H1 (cell line): ENCODE data around the gene ZBTB7B. TPM values are rescaled to one million over a fixed set of nuclear protein-coding genes. Genes with fewer than 3 reads are reported as not detected.

Experiments used
- CTCF ChIA-PET: fragments of 300-600 bp; sonication (Branson Sonifier 250); formaldehyde crosslinking; loops from one replicate; lab custom pipeline; 2021; ENCODE audit not compliant: partially characterized antibody; lab: Charles Lee
- POLR2A ChIA-PET: fragments of 300-600 bp; sonication (Branson Sonifier 250); formaldehyde crosslinking; loops from one replicate; lab custom pipeline; 2021; ENCODE audit warnings: inconsistent platforms; ENCODE audit not compliant: partially characterized antibody; lab: Charles Lee
- DNase-seq, 2 experiments: peaks; one replicate each; pipeline versions ENCODE4 v3.0.0 to v3.0.0-alpha.2; 2010 to 2022; ENCODE audit warnings: low spot score in 2 of 2, low read depth in 1 of 2, mixed read lengths in 1 of 2
- FAIRE-seq: peaks from 2 replicates; lab custom pipeline; 2011; peaks lifted over from hg19 to GRCh38; lab: Jason Lieb, UNC
- H2AFZ ChIP-seq: 2 replicates; pipeline ENCODE4 v1.8.1; 2012; ENCODE audit warnings: low read length, inconsistent platforms
- H2AK5ac ChIP-seq: 2 replicates; pipeline ENCODE4 v1.6.1; 2013; ENCODE audit warnings: low read depth, low read length
- H2BK120ac ChIP-seq: replicated peaks from 2 replicates; pipeline ENCODE3; 2013; ENCODE audit warnings: low read depth, low read length, inconsistent platforms
- H2BK12ac ChIP-seq: 2 replicates; pipeline ENCODE4 v1.6.1; 2013; ENCODE audit warnings: low read depth, low read length
- H2BK15ac ChIP-seq: 2 replicates; pipeline ENCODE4 v1.6.1; 2013; ENCODE audit warnings: low read length
- H2BK20ac ChIP-seq: 2 replicates; pipeline ENCODE4 v1.6.1; 2013; ENCODE audit warnings: low read length
- H2BK5ac ChIP-seq: 2 replicates; pipeline ENCODE4 v1.6.1; 2013; ENCODE audit warnings: low read depth, low read length
- H3K14ac ChIP-seq: 2 replicates; pipeline ENCODE4 v1.6.1; 2013; ENCODE audit warnings: inconsistent platforms; ENCODE audit not compliant: insufficient read length
- H3K18ac ChIP-seq: 2 replicates; pipeline ENCODE4 v1.6.1; 2013; ENCODE audit warnings: low read length; ENCODE audit errors: extremely low read depth
- H3K23ac ChIP-seq: 2 replicates; pipeline ENCODE4 v1.6.1; 2013; ENCODE audit warnings: inconsistent platforms; ENCODE audit not compliant: insufficient read length
- H3K23me2 ChIP-seq: 2 replicates; pipeline ENCODE4 v1.6.1; 2013; ENCODE audit warnings: low read depth, low read length
- H3K27ac ChIP-seq: 2 replicates; pipeline ENCODE4 v1.6.1; 2011; ENCODE audit warnings: low read depth, low read length, inconsistent platforms
- H3K27me3 ChIP-seq, 4 experiments: replicated peaks in 1 of 4; 1 replicate in 1 of 4; 2 replicates in 3 of 4; pipeline versions ENCODE4 v1.6.1 to v1.8.1; 2011 to 2013; ENCODE audit warnings: low read length in 3 of 4, mild to moderate bottlenecking in 3 of 4, inconsistent platforms in 2 of 4, mixed read lengths in 2 of 4, moderate library complexity in 1 of 4; ENCODE audit not compliant: control insufficient read depth in 3 of 4, insufficient read depth in 3 of 4; ENCODE audit errors: extremely low read depth in 1 of 4
- H3K36me3 ChIP-seq, 4 experiments: 2 replicates each; pipeline versions ENCODE4 v1.6.1 to v1.8.1; 2011 to 2013; ENCODE audit warnings: mild to moderate bottlenecking in 4 of 4, low read length in 3 of 4, moderate library complexity in 2 of 4, control low read depth in 1 of 4, inconsistent platforms in 1 of 4; ENCODE audit not compliant: insufficient read depth in 4 of 4, control insufficient read depth in 2 of 4
- H3K4ac ChIP-seq: replicated peaks from 2 replicates; pipeline ENCODE3; 2013; ENCODE audit warnings: low read length, low read depth, mixed read lengths, inconsistent platforms; ENCODE audit not compliant: insufficient read length
- H3K4me1 ChIP-seq, 4 experiments: replicated peaks in 1 of 4; 1 replicate in 1 of 4; 2 replicates in 3 of 4; pipeline versions ENCODE4 v1.6.1 to v1.8.1; 2011 to 2013; ENCODE audit warnings: low read length in 3 of 4, inconsistent platforms in 2 of 4, mixed read lengths in 1 of 4; ENCODE audit not compliant: insufficient read depth in 4 of 4, control insufficient read depth in 3 of 4
- H3K4me2 ChIP-seq, 2 experiments: 2 replicates each; pipeline versions ENCODE4 v1.6.1 to v1.8.1; 2011 to 2013; ENCODE audit warnings: low read depth in 2 of 2, low read length in 2 of 2, control low read depth in 1 of 2, inconsistent platforms in 1 of 2, mild to moderate bottlenecking in 1 of 2; ENCODE audit not compliant: insufficient read depth in 1 of 2
- H3K4me3 ChIP-seq, 4 experiments: fragments of 200-600, 300-600 bp in 1 of 4; sonication (generic), shearing (Covaris generic), sonication (Bioruptor Twin) in 1 of 4; 2 replicates each; pipeline versions ENCODE4 v1.5.1 to v1.8.1; 2011 to 2016; ENCODE audit warnings: low read length in 4 of 4, low read depth in 3 of 4, control low read depth in 2 of 4, inconsistent platforms in 2 of 4, mild to moderate bottlenecking in 2 of 4, mixed read lengths in 1 of 4, moderate library complexity in 1 of 4; ENCODE audit not compliant: insufficient read depth in 2 of 4; ENCODE audit errors: extremely low read depth in 1 of 4
- H3K56ac ChIP-seq: replicated peaks from 2 replicates; pipeline ENCODE3; 2013; ENCODE audit warnings: low read depth, mild to moderate bottlenecking, mixed read lengths, low read length, inconsistent platforms; ENCODE audit not compliant: insufficient read length
- H3K79me1 ChIP-seq: 2 replicates; pipeline ENCODE4 v1.6.1; 2013; ENCODE audit warnings: low read depth, low read length, control low read depth
- H3K79me2 ChIP-seq, 2 experiments: 2 replicates each; pipeline versions ENCODE4 v1.6.1 to v1.8.1; 2012 to 2013; ENCODE audit warnings: low read length in 2 of 2, mild to moderate bottlenecking in 2 of 2, inconsistent platforms in 1 of 2; ENCODE audit not compliant: insufficient read depth in 2 of 2, control insufficient read depth in 1 of 2
- H3K9ac ChIP-seq, 4 experiments: replicated peaks in 1 of 4; 1 replicate in 1 of 4; 2 replicates in 3 of 4; pipeline versions ENCODE4 v1.6.1 to v1.8.1; 2011 to 2013; ENCODE audit warnings: low read depth in 3 of 4, low read length in 3 of 4, control low read depth in 2 of 4, mild to moderate bottlenecking in 2 of 4, moderate library complexity in 2 of 4, inconsistent platforms in 1 of 4; ENCODE audit errors: extremely low read depth in 1 of 4
- H3K9me3 ChIP-seq, 2 experiments: 2 replicates each; pipeline versions ENCODE4 v1.6.1 to v1.8.1; 2012 to 2013; ENCODE audit warnings: mild to moderate bottlenecking in 2 of 2, moderate library complexity in 2 of 2, control low read depth in 1 of 2, inconsistent platforms in 1 of 2, low read depth in 1 of 2, low read length in 1 of 2, mixed read lengths in 1 of 2; ENCODE audit not compliant: insufficient read depth in 2 of 2
- H4K20me1 ChIP-seq, 2 experiments: replicated peaks in 1 of 2; 2 replicates each; pipeline versions ENCODE3 to v1.8.1; 2011 to 2013; ENCODE audit warnings: inconsistent platforms in 2 of 2, low read length in 2 of 2, mild to moderate bottlenecking in 1 of 2; ENCODE audit not compliant: insufficient read depth in 2 of 2, control insufficient read depth in 1 of 2
- H4K5ac ChIP-seq: 2 replicates; pipeline ENCODE4 v1.6.1; 2013; ENCODE audit warnings: low read length, low read depth, mixed read lengths, inconsistent platforms; ENCODE audit not compliant: insufficient read length
- H4K8ac ChIP-seq: 2 replicates; pipeline ENCODE4 v1.8.0; 2013; ENCODE audit warnings: mild to moderate bottlenecking, moderate library complexity, low read length, inconsistent platforms; ENCODE audit not compliant: insufficient read depth; ENCODE audit errors: extremely low read depth
- H4K91ac ChIP-seq: replicated peaks from 2 replicates; pipeline ENCODE3; 2013; ENCODE audit warnings: low read length, mixed read lengths, inconsistent platforms; ENCODE audit not compliant: insufficient read length
- GABPA ChIP-seq: IDR thresholded peaks from 2 replicates; pipeline ENCODE4 v1.6.1; 2011; ENCODE audit warnings: mild to moderate bottlenecking, low read length, moderate library complexity, borderline replicate concordance; ENCODE audit not compliant: insufficient read depth
- NRF1 ChIP-seq: IDR thresholded peaks from 2 replicates; pipeline ENCODE4 v1.6.1; 2011; ENCODE audit warnings: mild to moderate bottlenecking, low read depth, low read length, improper control_type of control experiment
- POLR2AphosphoS5 ChIP-seq: IDR thresholded peaks from 2 replicates; pipeline ENCODE4 v1.6.1; 2011; ENCODE audit warnings: low read depth, low read length
- SIN3A ChIP-seq, 2 experiments: IDR thresholded peaks in 1 of 2; conservative IDR thresholded peaks in 1 of 2; 2 replicates each; pipeline ENCODE4 v1.6.1; 2011 to 2012; ENCODE audit warnings: low read length in 2 of 2, improper control_type of control experiment in 1 of 2, low read depth in 1 of 2, mild to moderate bottlenecking in 1 of 2
- SP1 ChIP-seq: IDR thresholded peaks from 2 replicates; pipeline ENCODE4 v1.6.1; 2011; ENCODE audit warnings: low read depth, low read length
- SP4 ChIP-seq: IDR thresholded peaks from 2 replicates; pipeline ENCODE4 v1.6.1; 2012; ENCODE audit warnings: low read length, inconsistent platforms
- SUZ12 ChIP-seq: fragments of 200-600 bp; sonication (generic); IDR thresholded peaks from 2 replicates; pipeline ENCODE4 v1.6.1; 2012; ENCODE audit warnings: mild to moderate bottlenecking, inconsistent platforms, low read length, moderate library complexity, mixed read lengths
- TAF1 ChIP-seq: IDR thresholded peaks from 2 replicates; pipeline ENCODE4 v1.6.1; 2011; ENCODE audit warnings: mild to moderate bottlenecking, low read depth, low read length
- TBP ChIP-seq: IDR thresholded peaks from 2 replicates; pipeline ENCODE4 v1.6.1; 2011; ENCODE audit warnings: low read depth, low read length, improper control_type of control experiment
- WGBS, 2 experiments: shearing (Covaris generic) in 1 of 2; methylation state at CpG; one replicate each; pipeline versions ENCODE4 v1.1.6 to v1.1.7; 2013 to 2015; ENCODE audit warnings: low lambda C conversion rate in 2 of 2, mixed read lengths in 2 of 2, inconsistent platforms in 1 of 2, low coverage in 1 of 2, missing lambda C conversion rate in 1 of 2; ENCODE audit not compliant: insufficient replicate concordance in 2 of 2, insufficient coverage in 1 of 2, insufficient read length in 1 of 2; ENCODE audit errors: extremely low coverage in 1 of 2, missing lambda C conversion rate in 1 of 2; 5-methylcytosine and 5-hydroxymethylcytosine counted together
- polyA plus RNA-seq, 7 experiments: library from polyadenylated mRNA; depleted of rRNA in 3 of 7; stranded (reverse) in 5 of 7; unstranded in 2 of 7; fragments of >200 nt in 5 of 7; fragments of 200-250 nt in 2 of 7; gene quantifications; 1 replicate in 5 of 7; 2 replicates in 1 of 7; 4 replicates in 1 of 7; pipeline versions ENCODE4 v1.2.1 to v1.2.3, GENCODE V29; 2011 to 2013; ENCODE audit warnings: missing spikeins in 2 of 7, mixed read lengths in 2 of 7
- total RNA-seq: library from RNA; stranded (reverse); fragmentation: NEBNext Ultra II Directional; extraction: Animal tissue kit (Norgen Biotek cat#: 25700); gene quantifications from 2 replicates; pipeline ENCODE4 v1.2.1, GENCODE V29; 2021
- TF ChIP-seq, protein P1 (sequence below): IDR thresholded peaks from 2 replicates; pipeline ENCODE4 v1.6.1; 2012; ENCODE audit warnings: inconsistent platforms

The ZBTB7B gene
- total and polyA plus RNA-seq, 2 of the 8 experiments (the other 6 are each of a cell fraction or from before 2014, with no cell fraction given), result 24.5 to 36.9 TPM

DNA sequence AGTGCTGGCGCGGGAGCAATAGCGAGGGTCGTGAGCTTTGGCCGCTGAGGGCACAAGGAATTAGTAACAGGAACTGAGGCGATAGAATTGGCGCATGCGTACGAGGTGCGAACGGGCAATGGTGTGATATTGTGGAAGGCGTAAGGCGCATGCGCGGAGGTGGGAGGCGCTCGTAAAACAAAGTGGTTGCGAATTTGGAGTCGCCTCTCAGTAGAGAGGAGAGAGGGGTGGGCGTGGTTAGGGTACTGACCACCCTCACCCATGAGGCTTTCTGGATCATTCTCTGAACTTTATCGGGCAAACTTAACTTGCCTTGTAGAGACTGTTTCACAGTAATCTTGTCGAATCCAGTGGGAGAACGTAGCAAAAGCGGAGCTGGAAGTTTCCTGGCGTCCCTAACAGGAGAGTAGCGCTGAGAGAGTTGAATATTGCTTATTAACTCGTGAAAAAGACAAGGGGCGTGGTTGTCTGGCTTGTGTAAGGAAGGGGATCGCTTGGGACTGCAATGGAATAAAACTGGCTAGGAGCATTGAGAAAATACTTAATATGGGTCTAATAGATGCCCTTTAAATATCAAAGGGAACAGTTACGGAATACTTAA lies 27.7 kb upstream of the ZBTB7B start:
- Histone ChIP-seq H2BK5ac (peak overlapping the region; percentile 94), H2AK5ac (peak overlapping the region; percentile 56), H4K91ac (peak overlapping the region; percentile 84), H3K23ac (no peak overlapping the region), H3K9ac (peak overlapping the region; percentile 70 to 98 (median 86)), H4K8ac (peak overlapping the region; percentile 85; the same call in 1 of the 2 replicates), H3K4ac (no peak overlapping the region), H3K18ac (peak overlapping the region; percentile 88), H3K27me3 (no peaks in the 10 kb centered on the region), H3K4me3 (peak overlapping the region; percentile 87 to 99 (median 96)), H3K27ac (peak overlapping the region; percentile 85), H3K23me2 (peaks cover 21% of the 10 kb centered on the region), H2AFZ (no peak overlapping the region), H3K14ac (peak overlapping the region; percentile 84), H3K79me2 (peaks cover 22 to 52% of the 10 kb centered on the region in 2 experiments), H3K4me1 (peaks cover 3 to 13% (median 11%) of the 10 kb centered on the region in 4 experiments; a peak in 6 of 7 replicates), H3K36me3 (peaks cover 9 to 18% (median 15%) of the 10 kb centered on the region in 4 experiments), H2BK20ac (no peak overlapping the region; the same call in 1 of the 2 replicates), H3K9me3 (no peaks in the 10 kb centered on the region), H2BK12ac (peak overlapping the region; percentile 93), H2BK120ac (peak overlapping the region; percentile 25), H4K20me1 (peaks cover 2 to 8% of the 10 kb centered on the region in 2 experiments), H4K5ac (peak overlapping the region; percentile 94), H3K79me1 (no peaks in the 10 kb centered on the region; the same call in 1 of the 2 replicates), H3K56ac (peak overlapping the region; percentile 43), H2BK15ac (peak overlapping the region; percentile 8; the same call in 1 of the 2 replicates), H3K4me2 (peak overlapping the region; percentile 78 to 94)
- peak; percentile 36 for FAIRE-seq
- WGBS, 2 experiments, result 1% methylated on average over 30 of the region's 30 CpGs; no CpG with 5 or more reads in 1 of the 2 experiments
- ChIA-PET CTCF (interaction anchor here (1.0 to 20.6 kb wide), 3 partner anchors 21 to 95 kb away, joined by 3 to 334 read pairs (median 3); partner anchors contain the start of gene LENEP), POLR2A (interaction anchor here (1.0 to 42.8 kb wide), 6 partner anchors 7 to 73 kb away, joined by 3 to 702 read pairs (median 142); partner anchors contain the start of genes FLAD1, LENEP, PBXIP1 and PYGO2)
- DNase-seq, result peak; percentile 91 to 94
- TF ChIP-seq TAF1, result peak; percentile 74; the same call in 1 of the 2 replicates
- TF ChIP-seq POLR2AphosphoS5, result peak; percentile 84; the same call in 1 of the 2 replicates
- TF ChIP-seq SIN3A (conservative IDR thresholded peaks at IDR 0.05 in 1 of 2, IDR thresholded peaks at IDR 0.05 in 1 of 2; ENCODE audit: low read depth in 1 of 2, low read length in 2 of 2), result peak; percentile 17 to 43; a peak in 1 of 4 replicates
- TF ChIP-seq SUZ12, result no peak
- TF ChIP-seq, protein P1, sequence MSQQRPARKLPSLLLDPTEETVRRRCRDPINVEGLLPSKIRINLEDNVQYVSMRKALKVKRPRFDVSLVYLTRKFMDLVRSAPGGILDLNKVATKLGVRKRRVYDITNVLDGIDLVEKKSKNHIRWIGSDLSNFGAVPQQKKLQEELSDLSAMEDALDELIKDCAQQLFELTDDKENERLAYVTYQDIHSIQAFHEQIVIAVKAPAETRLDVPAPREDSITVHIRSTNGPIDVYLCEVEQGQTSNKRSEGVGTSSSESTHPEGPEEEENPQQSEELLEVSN, result peak; percentile 69
- peak; percentile 77; the same call in 1 of the 2 replicates for TF ChIP-seq SP4
- no peak for TF ChIP-seq SP1
- peak; percentile 91 for TF ChIP-seq NRF1
- TF ChIP-seq GABPA, result no peak
- peak; percentile 57; the same call in 1 of the 2 replicates for TF ChIP-seq TBP
